Measurements from ENCODE around the gene DUSP8. TPM values are rescaled to one million over a fixed set of nuclear protein-coding genes. Genes with fewer than 3 reads are reported as not detected.

Gene DUSP8
- total and polyA plus RNA-seq, 2 of the 8 experiments (the other 6 are each of a cell fraction or from before 2014, with no cell fraction given), result 2.8 to 3.6 TPM

GRCh38 chr11:1532606-1533341 is 39.3 kb downstream of the DUSP8 start (continued):
- TF ChIP-seq CBX8 (IDR thresholded peaks at IDR 0.05; ENCODE audit: borderline replicate concordance, low read depth, low read length) (no peak), JUND (IDR thresholded peaks at IDR 0.05; ENCODE audit: low read length) (no peak), JUN (IDR thresholded peaks at IDR 0.05; ENCODE audit: low read depth, low read length) (no peak), CHD2 (IDR thresholded peaks at IDR 0.05; ENCODE audit: low read length) (no peak), ATF2 (IDR thresholded peaks at IDR 0.05; ENCODE audit: low read length) (no peak)
